ENCODE data around the gene ZNF217.
A peak's percentile ranks its signal among the peaks of the same experiment; 100 is the strongest.
"Not testable (repeated sequence)": the region's sequence is repeated elsewhere in the genome, so short reads cannot be mapped to it uniquely, and the experiment has no call there.

The ZNF217 gene

GRCh38 chr20:53555816-53556215 is 37.8 kb downstream of the ZNF217 start:
- no peak for ATAC-seq
- Mint-ChIP-seq H3K27ac (no peak overlapping the region), H3K4me3 (no peak overlapping the region), H3K27me3 (no peaks in the 10 kb centered on the region), H3K36me3 (peaks cover 21% of the 10 kb centered on the region), H3K9me3 (no peaks in the 10 kb centered on the region), H3K4me1 (no peaks in the 10 kb centered on the region)

GRCh38 chr20:53555081-53555480 is 38.6 kb downstream of the ZNF217 start:
- H3K4me1 Mint-ChIP-seq, result no peaks in the 10 kb centered on the region
- no peaks in the 10 kb centered on the region for H3K9me3 Mint-ChIP-seq
- no peaks in the 10 kb centered on the region for H3K27me3 Mint-ChIP-seq

GRCh38 chr20:53552572-53552893 is 41.1 kb downstream of the ZNF217 start:
- not testable (repeated sequence) for ATAC-seq, H3K4me1 Mint-ChIP-seq, H3K4me3 Mint-ChIP-seq, H3K27me3 Mint-ChIP-seq, H3K27ac Mint-ChIP-seq, H3K9me3 Mint-ChIP-seq, H3K36me3 Mint-ChIP-seq

More at GRCh38 chr20:53555081-53555480, 38.6 kb downstream of the ZNF217 start:
- no peak for ATAC-seq
- H3K4me3 Mint-ChIP-seq, result no peak overlapping the region
- peaks cover 14% of the 10 kb centered on the region for H3K36me3 Mint-ChIP-seq
- H3K27ac Mint-ChIP-seq, result no peak overlapping the region

- H3K36me3 Mint-ChIP-seq, H3K4me1 Mint-ChIP-seq, H3K27me3 Mint-ChIP-seq, H3K27ac Mint-ChIP-seq, ATAC-seq, H3K4me3 Mint-ChIP-seq, H3K9me3 Mint-ChIP-seq: not testable (repeated sequence)
These were observed 41.7 kb downstream of the ZNF217 start for GRCh38 chr20:53551719-53552571.

GRCh38 chr20:53550280-53551187 is 43.1 kb downstream of the ZNF217 start:
- Mint-ChIP-seq H3K4me3 (no peak overlapping the region), H3K36me3 (no peaks in the 10 kb centered on the region), H3K4me1 (no peaks in the 10 kb centered on the region), H3K27me3 (no peaks in the 10 kb centered on the region), H3K27ac (no peak overlapping the region), H3K9me3 (no peaks in the 10 kb centered on the region)
- ATAC-seq, result no peak

- H3K27me3 Mint-ChIP-seq, result no peaks in the 10 kb centered on the region
- no peak overlapping the region for H3K4me3 Mint-ChIP-seq
- no peaks in the 10 kb centered on the region for H3K4me1 Mint-ChIP-seq
- no peaks in the 10 kb centered on the region for H3K36me3 Mint-ChIP-seq
- no peak overlapping the region for H3K27ac Mint-ChIP-seq
- no peaks in the 10 kb centered on the region for H3K9me3 Mint-ChIP-seq
- ATAC-seq, result no peak
These were observed 45.9 kb downstream of the ZNF217 start for GRCh38 chr20:53547664-53548239.

GRCh38 chr20:53539516-53539915 is 54.1 kb downstream of the ZNF217 start:
- no peak overlapping the region for H3K27ac Mint-ChIP-seq
- ATAC-seq, result no peak
- H3K4me3 Mint-ChIP-seq, result no peak overlapping the region
- no peaks in the 10 kb centered on the region for H3K36me3 Mint-ChIP-seq
- no peaks in the 10 kb centered on the region for H3K4me1 Mint-ChIP-seq
- H3K9me3 Mint-ChIP-seq, result no peaks in the 10 kb centered on the region
- no peaks in the 10 kb centered on the region for H3K27me3 Mint-ChIP-seq

- not testable (repeated sequence) for H3K4me3 Mint-ChIP-seq, H3K27me3 Mint-ChIP-seq, H3K9me3 Mint-ChIP-seq, ATAC-seq, H3K36me3 Mint-ChIP-seq, H3K27ac Mint-ChIP-seq, H3K4me1 Mint-ChIP-seq
These were observed 57.3 kb downstream of the ZNF217 start for GRCh38 chr20:53536382-53536781.

- Mint-ChIP-seq H3K36me3 (no peaks in the 10 kb centered on the region), H3K27me3 (no peaks in the 10 kb centered on the region), H3K9me3 (no peaks in the 10 kb centered on the region), H3K4me1 (peaks cover 8% of the 10 kb centered on the region), H3K27ac (no peak overlapping the region), H3K4me3 (no peak overlapping the region)
- no peak for ATAC-seq
These were observed 57.8 kb downstream of the ZNF217 start for GRCh38 chr20:53535878-53536277.

- Mint-ChIP-seq H3K36me3 (no peaks in the 10 kb centered on the region), H3K27ac (no peak overlapping the region), H3K4me3 (no peak overlapping the region), H3K9me3 (peaks cover 2% of the 10 kb centered on the region), H3K27me3 (no peaks in the 10 kb centered on the region), H3K4me1 (peaks cover 8% of the 10 kb centered on the region)
- ATAC-seq, result no peak
These were observed 59.6 kb downstream of the ZNF217 start for GRCh38 chr20:53534037-53534436.

- peaks cover 2% of the 10 kb centered on the region for H3K9me3 Mint-ChIP-seq
- H3K27ac Mint-ChIP-seq, result no peak overlapping the region
- H3K36me3 Mint-ChIP-seq, result no peaks in the 10 kb centered on the region
- ATAC-seq, result no peak
- peaks cover 8% of the 10 kb centered on the region for H3K4me1 Mint-ChIP-seq
- H3K4me3 Mint-ChIP-seq, result no peak overlapping the region
- H3K27me3 Mint-ChIP-seq, result no peaks in the 10 kb centered on the region
These were observed 60.1 kb downstream of the ZNF217 start for GRCh38 chr20:53533500-53533899.

- H3K36me3 Mint-ChIP-seq, H3K27me3 Mint-ChIP-seq, H3K9me3 Mint-ChIP-seq, H3K4me1 Mint-ChIP-seq: not testable (repeated sequence)
- peak; percentile 51 for ATAC-seq
- Mint-ChIP-seq H3K4me3 (peak overlapping the region; percentile 58), H3K27ac (peak overlapping the region; percentile 53)
These were observed 60.9 kb downstream of the ZNF217 start for GRCh38 chr20:53532654-53533312.

GRCh38 chr20:53530440-53530839 is 63.2 kb downstream of the ZNF217 start:
- Mint-ChIP-seq H3K4me1 (peaks cover 8% of the 10 kb centered on the region), H3K4me3 (no peak overlapping the region), H3K27ac (no peak overlapping the region), H3K27me3 (no peaks in the 10 kb centered on the region), H3K9me3 (peaks cover 2% of the 10 kb centered on the region), H3K36me3 (no peaks in the 10 kb centered on the region)
- no peak for ATAC-seq

GRCh38 chr20:53529658-53530057 is 64.0 kb downstream of the ZNF217 start:
- H3K4me1 Mint-ChIP-seq, result peaks cover 8% of the 10 kb centered on the region
- no peak overlapping the region for H3K4me3 Mint-ChIP-seq
- peaks cover 2% of the 10 kb centered on the region for H3K9me3 Mint-ChIP-seq
- H3K27me3 Mint-ChIP-seq, result no peaks in the 10 kb centered on the region
- no peaks in the 10 kb centered on the region for H3K36me3 Mint-ChIP-seq
- no peak for ATAC-seq
- no peak overlapping the region for H3K27ac Mint-ChIP-seq

GRCh38 chr20:53527196-53527595 is 66.4 kb downstream of the ZNF217 start:
- ATAC-seq, result no peak
- Mint-ChIP-seq H3K4me1 (no peaks in the 10 kb centered on the region), H3K27me3 (no peaks in the 10 kb centered on the region), H3K4me3 (no peak overlapping the region), H3K9me3 (peaks cover 2% of the 10 kb centered on the region), H3K36me3 (no peaks in the 10 kb centered on the region), H3K27ac (no peak overlapping the region)

All from stimulated activated memory B cell treated with anti-CD40 and anti-IgM and Interleukin-4, amounts not matched to agents 10 μg/mL and 1 μg/mL and 100 μg/mL, for 72 hours (primary cell).